GM21619 (cell line): ENCODE data around the gene PFDN5.
A peak's percentile ranks its signal among the peaks of the same experiment; 100 is the strongest.
"Not testable (repeated sequence)": the region's sequence is repeated elsewhere in the genome, so short reads cannot be mapped to it uniquely, and the experiment has no call there.

Experiments
- ATAC-seq: cut with Tn5 transposase; IDR thresholded peaks from one replicate; pipeline ENCODE4 v1.9.1; 2021; ENCODE audit not compliant: unreplicated experiment

Gene PFDN5

DNA sequence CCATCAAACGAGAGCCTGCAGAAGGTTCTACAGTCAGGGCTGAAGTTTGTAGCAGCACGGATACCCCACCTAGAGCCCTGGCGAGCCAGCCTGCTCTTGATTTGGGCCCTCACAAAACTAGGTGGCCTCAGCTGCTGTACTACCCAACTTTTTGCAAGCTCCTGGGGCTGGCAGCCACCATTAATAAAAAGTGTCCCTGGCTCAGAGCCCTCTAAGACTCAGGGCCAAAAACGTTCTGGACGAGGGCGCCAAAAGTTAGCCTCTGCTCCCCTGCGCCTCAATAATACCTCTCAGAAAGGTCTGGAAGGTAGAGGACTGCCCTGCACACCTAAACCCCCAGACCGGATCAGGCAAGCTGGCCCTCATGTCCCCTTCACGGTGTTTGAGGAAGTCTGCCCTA lies 8.9 kb upstream of the PFDN5 start:
- ATAC-seq: no peak

DNA sequence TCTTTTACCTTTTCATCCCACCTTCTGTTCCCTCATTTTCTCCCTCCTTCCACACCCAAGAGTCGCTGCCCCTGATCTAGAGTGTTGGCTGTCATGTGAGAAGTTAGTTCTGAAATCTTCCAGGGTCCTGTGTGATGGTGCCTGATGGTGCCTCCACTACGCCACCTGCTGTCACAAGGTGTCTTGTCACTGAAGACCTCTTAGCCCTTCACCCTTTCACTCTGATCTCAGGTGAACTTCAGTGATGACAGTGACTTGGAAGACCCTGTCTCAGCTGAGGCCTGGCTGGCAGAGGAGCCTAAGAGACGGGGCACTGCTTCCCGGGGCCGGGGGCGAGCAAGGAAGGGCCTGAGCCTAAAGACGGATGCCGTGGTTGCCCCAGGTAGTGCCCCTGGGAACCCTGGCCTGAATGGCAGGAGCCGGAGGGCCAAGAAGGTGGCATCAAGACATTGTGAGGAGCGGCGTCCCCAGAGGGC lies 7.6 kb upstream of the PFDN5 start:
- ATAC-seq: no peak

DNA sequence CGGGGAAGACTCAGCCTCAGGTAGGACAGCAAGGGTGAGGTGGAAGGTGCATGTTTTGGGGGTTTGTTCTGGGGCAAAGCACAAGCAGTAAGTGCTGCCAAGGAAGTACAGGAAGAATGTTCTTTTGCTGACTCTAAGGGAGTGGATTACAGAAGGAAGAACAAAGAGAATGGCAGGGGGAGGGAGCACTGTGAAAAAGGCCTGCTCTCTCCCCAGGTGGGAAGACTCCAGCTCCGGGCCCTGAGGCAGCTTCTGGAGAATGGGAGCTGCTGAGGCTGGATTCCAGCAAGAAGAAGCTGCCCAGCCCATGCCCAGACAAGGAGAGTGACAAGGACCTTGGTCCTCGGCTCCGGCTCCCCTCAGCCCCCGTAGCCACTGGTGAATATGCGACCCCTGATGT lies 7.0 kb upstream of the PFDN5 start:
- ATAC-seq: no peak

DNA sequence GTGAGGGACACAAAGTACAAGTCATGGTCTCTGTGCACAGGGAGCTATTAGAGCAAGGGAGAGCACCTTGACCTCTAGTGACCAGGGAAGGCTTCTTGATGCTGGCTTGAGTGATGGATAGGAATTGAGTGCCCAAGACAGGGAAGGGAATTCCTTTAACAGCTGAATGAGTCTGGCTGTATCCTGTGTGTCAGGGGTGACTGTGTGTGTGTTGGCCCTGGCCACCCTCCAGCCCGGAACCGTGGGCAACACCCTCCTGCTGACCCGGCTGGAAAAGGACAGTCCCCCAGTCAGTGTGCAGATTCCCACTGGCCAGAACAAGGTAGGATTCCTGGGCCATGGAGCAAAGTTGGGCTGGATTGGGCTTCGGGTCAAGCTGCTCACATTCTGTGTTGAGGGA lies 5.5 kb upstream of the PFDN5 start:
- ATAC-seq: no peak

DNA sequence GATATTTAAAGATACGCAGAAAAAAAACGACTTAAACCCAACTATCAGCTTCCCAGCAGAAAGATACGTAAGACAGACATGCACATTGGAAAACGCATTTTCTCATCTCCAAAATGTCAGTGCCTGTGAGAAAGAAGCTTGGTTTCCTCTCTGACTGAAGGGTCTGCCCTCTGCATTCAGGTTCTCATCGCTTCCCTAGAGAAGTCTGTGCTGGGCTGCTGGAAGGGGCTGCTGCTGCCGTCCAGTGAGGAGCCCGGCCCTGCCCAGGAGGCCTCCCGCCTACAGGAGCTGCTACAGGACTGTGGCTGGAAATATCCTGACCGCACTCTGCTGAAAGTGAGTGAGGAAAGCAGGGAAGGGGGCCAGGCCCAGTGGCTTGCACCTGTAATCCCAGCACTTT lies 4.7 kb upstream of the PFDN5 start:
- ATAC-seq: no peak

DNA sequence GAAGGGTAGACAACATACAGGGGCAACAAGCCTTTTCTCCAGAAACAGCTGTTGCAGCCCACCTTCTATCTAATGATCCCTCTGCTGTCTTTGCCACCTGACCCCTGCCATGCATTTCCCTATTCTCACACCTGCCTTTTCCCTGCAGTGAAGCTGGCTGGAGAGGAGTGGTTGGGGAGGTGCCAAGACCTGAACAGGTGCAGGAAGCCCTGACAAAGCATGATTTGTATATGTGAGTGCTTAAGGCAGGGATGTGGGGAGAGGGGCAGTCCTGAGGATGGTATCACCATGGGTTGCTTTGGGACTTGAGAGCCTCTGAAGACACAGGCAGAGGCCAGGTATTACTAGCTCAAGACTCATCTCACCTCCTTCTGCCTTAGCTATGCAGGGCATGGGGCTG lies 2.9 kb upstream of the PFDN5 start:
- no peak for ATAC-seq

DNA sequence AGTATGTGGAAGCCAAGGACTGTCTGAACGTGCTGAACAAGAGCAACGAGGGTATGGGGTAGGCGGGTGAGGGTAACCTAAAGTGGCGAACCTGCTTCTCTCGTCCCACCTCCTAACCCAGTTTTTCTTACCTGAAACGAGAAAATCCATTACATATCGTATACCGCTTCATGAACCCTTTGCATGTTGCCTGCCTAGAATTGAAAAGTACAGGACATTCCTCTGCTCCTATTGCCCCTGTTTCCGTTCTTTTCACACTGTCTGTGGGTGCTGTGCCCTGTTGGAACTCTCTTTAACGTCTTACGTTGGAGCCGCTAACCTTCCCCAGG lies 513 bp downstream of the PFDN5 start:
- no peak for ATAC-seq

DNA sequence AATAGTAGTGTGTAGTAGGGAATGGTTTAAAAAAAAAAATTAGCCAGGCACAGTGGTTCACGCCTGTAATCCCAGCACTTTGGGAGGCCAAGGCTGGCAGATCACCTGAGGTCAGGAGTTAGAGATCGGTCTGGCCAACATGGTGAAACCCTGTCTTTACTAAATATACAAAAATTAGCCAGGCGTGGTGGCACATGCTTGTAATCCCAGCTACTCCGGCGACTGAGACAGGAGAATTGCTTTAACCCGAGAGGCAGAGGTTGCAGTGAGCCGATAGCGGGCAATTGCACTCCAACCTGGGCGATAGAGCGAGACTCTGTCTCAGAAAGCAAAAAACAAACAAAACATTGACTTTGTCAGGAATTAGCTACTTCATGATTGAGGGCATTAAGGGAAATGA lies 1.8 kb downstream of the PFDN5 start:
- ATAC-seq: not testable (repeated sequence)

DNA sequence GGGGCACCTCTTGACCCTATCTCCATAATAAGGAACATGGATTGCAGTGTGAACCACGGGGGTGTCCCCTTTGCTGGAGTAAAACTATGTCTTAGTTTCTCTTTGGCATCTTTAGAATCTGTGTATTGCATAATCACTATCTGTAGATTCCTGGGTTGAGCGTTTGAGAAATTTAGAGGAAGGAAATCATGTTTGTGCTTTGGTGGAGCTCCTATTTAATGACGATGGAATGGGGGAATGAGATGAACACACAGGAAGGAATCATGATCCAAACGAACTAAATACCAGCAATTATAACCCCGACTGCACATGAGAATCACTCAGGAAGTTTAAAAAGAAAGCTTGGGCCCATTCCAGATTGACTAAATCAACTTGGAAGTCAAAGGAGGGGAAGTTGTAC lies 2.8 kb downstream of the PFDN5 start:
- ATAC-seq: no peak

DNA sequence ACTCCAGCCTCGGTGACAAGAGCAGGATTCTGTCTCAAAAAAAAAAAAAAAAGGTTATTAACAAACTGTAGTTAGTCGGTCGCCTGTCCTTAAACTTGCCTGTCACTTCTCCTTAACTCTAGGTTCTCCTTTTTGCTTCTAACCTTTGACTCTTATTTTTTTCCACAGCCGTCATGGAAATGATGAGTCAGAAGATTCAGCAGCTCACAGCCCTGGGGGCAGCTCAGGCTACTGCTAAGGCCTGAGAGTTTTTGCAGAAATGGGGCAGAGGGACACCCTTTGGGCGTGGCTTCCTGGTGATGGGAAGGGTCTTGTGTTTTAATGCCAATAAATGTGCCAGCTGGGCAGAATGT lies 3.7 kb downstream of the PFDN5 start:
- no peak for ATAC-seq

DNA sequence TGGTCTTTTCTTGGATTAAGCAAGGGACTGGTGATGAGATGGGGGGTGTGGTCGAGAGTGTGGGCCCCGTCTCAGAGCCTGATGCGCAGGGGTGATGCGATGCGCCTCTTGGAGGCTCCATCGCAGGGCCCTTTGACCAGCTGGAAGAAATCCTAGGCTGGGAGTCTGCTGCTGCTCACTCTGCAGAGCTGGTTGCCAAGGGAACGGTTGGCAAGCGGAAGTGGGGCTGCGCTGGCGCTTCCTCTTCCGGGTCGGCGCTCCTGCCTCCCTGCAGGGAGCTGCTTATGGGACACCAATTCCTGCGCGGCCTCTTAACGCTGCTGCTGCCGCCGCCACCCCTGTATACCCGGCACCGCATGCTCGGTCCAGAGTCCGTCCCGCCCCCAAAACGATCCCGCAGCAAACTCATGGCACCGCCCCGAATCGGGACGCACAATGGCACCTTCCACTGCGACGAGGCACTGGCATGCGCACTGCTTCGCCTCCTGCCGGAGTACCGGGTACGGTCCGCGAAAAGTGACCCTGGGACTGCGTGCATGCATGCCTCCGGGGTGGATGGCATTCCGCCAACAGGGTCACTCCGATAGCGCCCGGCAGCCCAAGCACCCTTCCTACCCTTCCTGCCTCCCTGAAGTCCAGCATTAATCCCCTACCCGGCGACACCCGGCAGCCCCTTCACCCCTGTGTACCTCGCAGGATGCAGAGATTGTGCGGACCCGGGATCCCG lies 4.3 kb downstream of the PFDN5 start, which contains the start of gene MYG1:
Gene MYG1 (plus strand): TSS at position 242 of the 727 bp plus-strand sequence. CDS start 43 bp downstream, at position 285.
- ATAC-seq: peak; percentile 61

DNA sequence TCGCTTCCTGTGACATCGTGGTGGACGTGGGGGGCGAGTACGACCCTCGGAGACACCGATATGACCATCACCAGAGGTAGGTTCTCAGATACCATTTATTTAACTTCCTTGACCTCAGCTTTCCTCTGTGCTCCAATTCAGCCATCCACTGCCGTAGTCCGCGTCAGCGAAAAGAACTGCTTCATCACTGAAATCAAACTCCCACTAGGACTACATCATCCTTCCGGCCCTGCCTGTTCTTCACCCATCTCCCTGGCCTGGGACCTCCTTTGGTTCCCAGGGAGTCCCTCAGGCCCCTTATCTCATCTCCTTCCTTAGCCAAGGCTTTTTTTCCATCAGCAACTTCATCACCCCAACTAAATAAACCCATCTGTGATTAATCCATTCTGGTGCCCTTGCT lies 4.8 kb downstream of the PFDN5 start:
- no peak for ATAC-seq

DNA sequence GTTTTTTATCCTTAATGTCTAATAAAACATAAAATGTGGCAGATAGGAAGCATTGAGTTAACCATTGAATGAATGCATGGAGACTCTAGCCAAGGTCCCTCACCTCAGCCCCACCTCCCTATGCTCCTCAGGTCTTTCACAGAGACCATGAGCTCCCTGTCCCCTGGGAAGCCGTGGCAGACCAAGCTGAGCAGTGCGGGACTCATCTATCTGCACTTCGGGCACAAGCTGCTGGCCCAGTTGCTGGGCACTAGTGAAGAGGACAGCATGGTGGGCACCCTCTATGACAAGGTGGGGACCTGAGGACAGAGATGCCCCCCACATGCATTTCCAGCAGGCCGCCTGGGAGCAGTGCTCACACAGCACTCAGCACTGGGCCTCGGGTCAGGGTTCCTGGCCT lies 7.6 kb downstream of the PFDN5 start:
- ATAC-seq: no peak

DNA sequence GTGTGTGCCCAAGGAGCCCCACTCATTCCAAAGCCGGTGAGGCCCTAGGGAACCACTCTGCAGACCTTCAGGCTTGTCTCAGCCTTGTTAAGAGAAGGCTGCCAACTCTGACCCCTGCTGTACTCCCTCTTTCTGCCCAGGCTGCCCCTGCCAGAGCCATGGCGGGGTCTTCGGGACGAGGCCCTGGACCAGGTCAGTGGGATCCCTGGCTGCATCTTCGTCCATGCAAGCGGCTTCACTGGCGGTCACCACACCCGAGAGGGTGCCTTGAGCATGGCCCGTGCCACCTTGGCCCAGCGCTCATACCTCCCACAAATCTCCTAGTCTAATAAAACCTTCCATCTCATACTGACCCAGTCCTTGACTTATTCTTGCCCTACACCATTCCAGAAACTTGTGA lies 11.5 kb downstream of the PFDN5 start:
- ATAC-seq: no peak

DNA sequence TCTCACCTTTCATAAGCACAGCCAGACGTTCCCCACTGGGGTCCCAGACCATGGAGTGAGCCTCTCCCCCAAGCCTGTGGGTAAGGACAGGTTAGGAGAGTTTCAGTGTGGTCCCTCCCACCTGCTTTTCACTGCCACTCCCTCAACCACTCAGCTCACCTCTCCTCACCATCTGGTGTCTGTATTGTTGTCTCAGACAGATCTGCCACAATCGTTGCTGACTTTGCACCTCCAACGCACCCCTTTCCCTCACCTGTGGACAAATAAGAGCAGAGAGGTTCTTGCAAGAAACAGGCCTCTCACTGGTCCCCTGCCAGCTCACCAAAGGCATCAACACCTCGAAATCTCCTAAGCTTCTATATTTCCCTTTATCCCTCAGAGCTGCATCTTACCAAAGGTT lies 12.9 kb downstream of the PFDN5 start:
- ATAC-seq: no peak

DNA sequence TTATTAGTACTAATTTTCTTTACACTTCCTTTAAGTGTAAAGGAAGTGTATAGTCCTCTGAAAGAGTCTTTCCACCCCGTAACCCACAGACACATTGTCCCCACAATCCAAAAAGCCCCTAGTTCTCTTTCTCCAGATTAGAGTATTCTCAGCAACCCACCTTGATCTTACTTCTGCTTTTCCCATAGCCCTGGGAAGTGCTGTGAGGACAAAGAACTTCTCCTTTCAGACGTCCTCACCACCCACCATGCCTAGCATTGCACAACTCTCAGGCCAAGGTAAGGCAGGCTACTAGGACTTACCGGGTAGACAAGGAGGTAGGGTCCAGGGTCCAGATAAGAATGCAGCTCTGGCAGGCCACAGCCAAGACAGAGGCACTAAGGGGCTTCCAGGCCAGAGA lies 18.7 kb downstream of the PFDN5 start:
- ATAC-seq: no peak

DNA sequence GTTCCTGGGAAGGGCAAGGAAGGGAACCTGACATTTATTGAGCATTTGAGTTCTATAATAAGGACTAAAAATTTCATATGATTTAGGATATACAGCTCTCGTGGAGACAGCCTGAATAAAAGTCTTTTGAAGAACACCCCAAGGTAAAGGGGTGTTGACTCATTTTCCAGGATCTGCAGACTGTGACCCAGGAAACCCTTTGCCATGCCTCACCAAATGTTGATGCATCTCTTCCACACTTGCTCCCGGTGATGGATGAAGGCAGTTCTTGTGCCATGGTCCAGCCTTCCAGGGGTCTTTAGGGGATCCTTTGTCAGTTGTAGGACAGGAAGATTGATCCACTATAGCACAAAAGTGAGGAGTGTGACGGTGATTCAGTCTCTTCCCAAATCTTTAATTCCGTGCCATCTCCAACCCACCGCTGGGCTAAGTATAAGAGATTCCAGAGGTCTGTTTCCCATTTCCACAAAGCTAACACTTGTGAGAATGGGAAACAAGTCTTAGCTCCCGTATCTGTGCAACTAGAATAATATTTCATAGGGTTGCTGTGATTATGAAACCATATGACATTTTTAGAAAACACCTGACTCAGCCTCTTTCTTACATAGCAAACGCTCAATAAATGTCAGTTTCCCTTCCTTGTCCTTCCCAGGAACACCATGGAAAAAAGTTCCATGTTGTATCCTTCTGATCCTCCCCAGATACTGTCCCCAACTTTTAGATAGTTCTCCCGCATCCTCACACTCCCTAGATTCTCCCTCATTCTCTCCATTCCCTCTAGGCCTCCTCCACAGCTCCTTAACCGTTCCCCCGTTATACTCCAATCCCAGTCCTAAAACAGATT lies 25.2 kb downstream of the PFDN5 start:
- no peak for ATAC-seq

DNA sequence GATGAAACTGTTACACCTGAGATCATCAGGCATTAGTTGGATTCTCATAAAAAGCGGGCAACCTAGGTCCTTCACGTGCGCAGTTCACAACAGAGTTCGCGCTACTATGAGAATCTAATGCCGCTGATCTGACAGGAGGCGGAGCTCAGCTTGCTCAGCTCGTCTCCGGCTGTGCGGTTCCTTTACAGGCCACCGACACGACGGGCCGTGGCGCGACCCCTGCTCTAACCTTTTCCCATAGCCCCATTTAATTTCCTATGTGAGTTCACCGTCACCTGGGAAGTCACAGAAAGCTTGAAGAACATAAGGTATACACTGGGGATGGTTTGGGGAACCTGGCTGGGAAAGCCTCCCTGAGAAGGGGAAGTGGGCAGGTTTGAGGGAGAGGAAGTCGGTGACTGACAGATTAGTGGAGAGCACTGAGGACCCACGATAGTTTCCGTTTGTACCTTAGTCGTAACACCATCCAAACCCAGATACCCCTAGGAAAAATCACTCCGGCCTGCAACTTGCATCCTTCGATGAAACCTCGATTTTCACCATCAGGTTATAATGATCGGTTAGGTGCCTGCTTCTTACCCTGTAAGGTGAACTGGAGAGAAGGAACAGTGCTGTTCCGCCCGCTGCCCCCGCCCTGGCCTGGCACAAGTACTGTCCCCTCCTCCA lies 28.9 kb downstream of the PFDN5 start:
- no peak for ATAC-seq

DNA sequence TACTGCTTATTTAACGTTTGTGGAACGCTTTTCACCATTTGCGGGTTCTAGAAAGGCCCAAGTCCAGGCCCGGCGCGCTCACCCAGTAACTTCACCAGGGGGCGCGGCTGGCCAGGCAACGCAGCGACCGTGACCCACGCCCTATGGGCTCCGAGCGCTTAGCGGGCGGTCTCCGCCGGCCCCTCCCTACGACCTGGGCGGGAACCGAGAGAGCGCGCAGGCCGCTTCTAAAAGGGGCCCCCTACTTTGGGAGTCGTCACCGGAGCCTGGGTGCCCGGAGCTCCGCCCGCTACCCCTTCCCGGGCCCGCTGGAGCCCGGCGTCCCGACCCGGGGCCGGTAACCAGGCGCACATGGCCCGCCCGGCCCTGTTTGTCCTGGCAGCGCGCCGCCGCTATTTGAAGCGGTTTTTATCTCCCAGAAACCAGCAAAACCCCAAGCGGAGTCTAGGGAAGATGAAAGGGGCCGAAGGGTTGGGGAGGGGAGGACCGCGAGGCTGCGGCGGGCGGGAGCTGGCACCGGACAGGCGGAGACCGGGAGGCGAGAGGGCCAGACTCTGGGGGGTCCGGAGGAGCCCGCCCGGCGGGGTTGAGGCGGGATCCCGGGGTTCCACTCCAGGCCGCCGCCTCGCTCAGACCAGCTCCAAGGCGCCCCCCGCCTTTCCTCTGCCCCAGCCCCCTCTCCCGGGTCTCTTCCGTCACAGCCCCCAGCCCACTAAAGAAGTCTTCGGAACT lies 29.6 kb downstream of the PFDN5 start:
- ATAC-seq: peak; percentile 56

DNA sequence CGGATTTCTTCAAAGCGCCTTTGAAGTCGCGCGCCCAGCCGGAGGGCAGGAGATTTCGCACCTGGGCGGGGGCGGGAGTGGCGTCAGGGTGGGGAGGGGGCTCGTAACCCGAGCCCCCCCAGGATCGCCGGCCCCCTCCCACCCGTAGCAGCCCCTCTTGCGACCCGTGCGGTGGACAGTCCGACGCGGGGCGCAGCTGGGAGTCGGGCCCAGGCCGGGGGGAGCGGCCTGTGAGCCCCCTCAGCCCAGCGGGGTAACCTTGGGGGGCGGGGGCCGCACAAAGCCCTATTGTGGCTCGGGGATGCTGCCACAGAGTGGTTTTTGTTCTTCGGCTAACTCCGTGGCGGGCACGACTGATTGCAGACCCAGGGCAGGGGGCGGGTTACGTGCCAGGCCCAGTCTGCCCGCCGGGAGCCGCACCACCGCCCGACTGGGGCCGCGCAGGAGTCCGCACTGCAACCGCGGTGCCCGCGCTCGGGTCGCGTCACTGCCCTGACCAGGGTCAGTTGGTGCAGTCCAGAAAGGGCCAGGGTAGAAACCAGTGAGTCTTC lies 30.2 kb downstream of the PFDN5 start:
- ATAC-seq: no peak
